Measurements from ENCODE around the gene FYTTD1.

DNA sequence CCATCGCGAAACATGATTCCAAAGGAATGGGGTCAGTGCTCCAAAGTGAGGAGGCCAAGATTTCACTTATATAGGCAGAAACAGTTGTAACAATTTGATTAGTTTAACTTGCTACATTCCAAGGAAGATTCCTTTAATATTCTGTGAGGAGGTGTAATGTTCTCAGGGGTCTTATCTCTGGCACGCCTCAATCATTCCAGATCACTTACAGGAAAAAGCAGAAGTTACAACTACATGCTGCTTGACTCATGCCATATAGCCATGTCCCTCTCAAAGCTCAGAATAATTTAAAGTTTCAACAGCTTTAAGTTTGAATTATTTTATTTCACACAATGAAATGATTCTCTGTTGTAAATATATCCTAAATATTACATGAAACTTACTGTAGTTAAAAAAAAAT lies 3.5 kb upstream of the FYTTD1 start:
- TF ChIP-seq TAF1 (IDR thresholded peaks at IDR 0.05; ENCODE audit: low read depth) (no peak), EZH2 (IDR thresholded peaks at IDR 0.05; ENCODE audit: borderline replicate concordance, insufficient read depth, low read length, poor library complexity, severe bottlenecking) (no peak)
- TF ChIP-seq, protein P1, sequence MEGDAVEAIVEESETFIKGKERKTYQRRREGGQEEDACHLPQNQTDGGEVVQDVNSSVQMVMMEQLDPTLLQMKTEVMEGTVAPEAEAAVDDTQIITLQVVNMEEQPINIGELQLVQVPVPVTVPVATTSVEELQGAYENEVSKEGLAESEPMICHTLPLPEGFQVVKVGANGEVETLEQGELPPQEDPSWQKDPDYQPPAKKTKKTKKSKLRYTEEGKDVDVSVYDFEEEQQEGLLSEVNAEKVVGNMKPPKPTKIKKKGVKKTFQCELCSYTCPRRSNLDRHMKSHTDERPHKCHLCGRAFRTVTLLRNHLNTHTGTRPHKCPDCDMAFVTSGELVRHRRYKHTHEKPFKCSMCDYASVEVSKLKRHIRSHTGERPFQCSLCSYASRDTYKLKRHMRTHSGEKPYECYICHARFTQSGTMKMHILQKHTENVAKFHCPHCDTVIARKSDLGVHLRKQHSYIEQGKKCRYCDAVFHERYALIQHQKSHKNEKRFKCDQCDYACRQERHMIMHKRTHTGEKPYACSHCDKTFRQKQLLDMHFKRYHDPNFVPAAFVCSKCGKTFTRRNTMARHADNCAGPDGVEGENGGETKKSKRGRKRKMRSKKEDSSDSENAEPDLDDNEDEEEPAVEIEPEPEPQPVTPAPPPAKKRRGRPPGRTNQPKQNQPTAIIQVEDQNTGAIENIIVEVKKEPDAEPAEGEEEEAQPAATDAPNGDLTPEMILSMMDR (IDR thresholded peaks at IDR 0.05; ENCODE audit: poor library complexity, severe bottlenecking) = no peak

Measured in neural cell (in vitro differentiated cells).